ENCODE measurements around the gene TREML1. TPM values are rescaled to one million over a fixed set of nuclear protein-coding genes. Genes with fewer than 3 reads are reported as not detected.

The TREML1 gene
- polyA plus RNA-seq, 1 of the 3 experiments (the other 2 are of a cell fraction) = not detected

DNA sequence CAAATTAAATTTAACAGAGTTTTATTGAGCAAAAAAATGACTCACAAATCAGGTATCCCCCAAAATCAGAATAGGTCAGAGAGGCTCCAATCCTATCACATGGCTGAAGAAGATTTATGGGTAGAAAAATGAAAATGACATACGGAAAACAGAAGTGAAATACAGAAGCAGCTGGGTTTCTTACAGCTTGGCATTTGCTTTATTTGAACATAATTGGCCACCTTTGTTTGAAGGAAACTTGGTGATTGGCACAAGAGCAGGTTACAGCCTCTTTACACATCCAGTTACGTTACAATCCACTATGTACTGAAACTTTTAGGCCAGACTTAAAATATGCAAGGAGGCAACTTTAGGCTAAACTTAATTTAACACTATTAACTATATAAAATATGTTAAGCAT is 20.5 kb upstream of the TREML1 start:
- no peaks in the 10 kb centered on the region for H3K9me3 ChIP-seq
- TF ChIP-seq NFIC (IDR thresholded peaks at IDR 0.05; ENCODE audit: borderline replicate concordance) = no peak
- no peak for TF ChIP-seq GABPA (IDR thresholded peaks at IDR 0.05; ENCODE audit: low read depth)
- no peak for TF ChIP-seq FOSL2 (IDR thresholded peaks at IDR 0.05; ENCODE audit: borderline replicate concordance, low read depth)
- no peak for TF ChIP-seq CHD2 (IDR thresholded peaks at IDR 0.05; ENCODE audit: low read length, partially characterized antibody)
- no peak overlapping the region for H3K9ac ChIP-seq
- ChIA-PET POLR2A (no interaction called here), CTCF (no interaction called here)
- no peak overlapping the region for H3K4me3 ChIP-seq (ENCODE audit: low read depth in 2 of 2, low read length in 1 of 2)
- H4K20me1 ChIP-seq (ENCODE audit: insufficient read depth) = no peaks in the 10 kb centered on the region
- no peak overlapping the region for H3K27ac ChIP-seq (ENCODE audit: low read depth in 2 of 2, low read length in 1 of 2)
- no peaks in the 10 kb centered on the region for H3K4me1 ChIP-seq (ENCODE audit: control insufficient read depth in 1 of 2, insufficient read depth in 2 of 2, low read depth in 1 of 2, low read length in 1 of 2)
- no peaks in the 10 kb centered on the region for H3K79me2 ChIP-seq (ENCODE audit: insufficient read depth)
- H3K27me3 ChIP-seq (ENCODE audit: insufficient read depth) = no peaks in the 10 kb centered on the region; the same call in 1 of the 2 replicates
- no peaks in the 10 kb centered on the region for H3K36me3 ChIP-seq (replicated peaks in 1 of 2; ENCODE audit: control insufficient read depth in 1 of 2, insufficient read depth in 2 of 2, low read length in 1 of 2)
- H2AFZ ChIP-seq (ENCODE audit: low read depth) = no peak overlapping the region
- no peak for DNase-seq
- no peak overlapping the region for H3K4me2 ChIP-seq
- H3K9me2 ChIP-seq = no peaks in the 10 kb centered on the region
- WGBS (ENCODE audit: low lambda C conversion rate) = 28% methylated on average over 2 of the region's 2 CpGs
- no peaks in the 10 kb centered on the region for H3F3A ChIP-seq (replicated peaks; ENCODE audit: insufficient read depth)

GRCh38 chr6:41171908-41172307 is 17.8 kb upstream of the TREML1 start:
- Histone ChIP-seq H3K27me3 (ENCODE audit: insufficient read depth) (no peaks in the 10 kb centered on the region; the same call in 1 of the 2 replicates), H3F3A (replicated peaks; ENCODE audit: insufficient read depth) (no peaks in the 10 kb centered on the region), H3K4me1 (ENCODE audit: control insufficient read depth in 1 of 2, insufficient read depth in 2 of 2, low read depth in 1 of 2, low read length in 1 of 2) (no peaks in the 10 kb centered on the region), H3K4me3 (ENCODE audit: low read depth in 2 of 2, low read length in 1 of 2) (no peak overlapping the region), H3K9me2 (no peaks in the 10 kb centered on the region), H3K79me2 (ENCODE audit: insufficient read depth) (no peaks in the 10 kb centered on the region), H3K27ac (ENCODE audit: low read depth in 2 of 2, low read length in 1 of 2) (no peak overlapping the region), H2AFZ (ENCODE audit: low read depth) (no peak overlapping the region), H3K4me2 (no peak overlapping the region), H3K9ac (no peak overlapping the region), H3K36me3 (replicated peaks in 1 of 2; ENCODE audit: control insufficient read depth in 1 of 2, insufficient read depth in 2 of 2, low read length in 1 of 2) (no peaks in the 10 kb centered on the region), H4K20me1 (ENCODE audit: insufficient read depth) (no peaks in the 10 kb centered on the region), H3K9me3 (no peaks in the 10 kb centered on the region)
- 6% methylated on average over 3 of the region's 3 CpGs for WGBS (ENCODE audit: low lambda C conversion rate)
- TF ChIP-seq IRF3 (IDR thresholded peaks at IDR 0.05; ENCODE audit: low read depth, low read length) (no peak), FOXM1 (IDR thresholded peaks at IDR 0.05; ENCODE audit: low read depth) (no peak), EP300 (IDR thresholded peaks at IDR 0.05; ENCODE audit: borderline replicate concordance in 1 of 2, low read depth in 1 of 2, low read length in 1 of 2) (no peak), EZH2phosphoT487 (IDR thresholded peaks at IDR 0.05; ENCODE audit: borderline replicate concordance, low read depth) (no peak), MAX (IDR thresholded peaks at IDR 0.05; ENCODE audit: low read depth) (no peak), ELF1 (IDR thresholded peaks at IDR 0.05) (no peak), NFIC (IDR thresholded peaks at IDR 0.05; ENCODE audit: borderline replicate concordance) (no peak), TAF1 (IDR thresholded peaks at IDR 0.05; ENCODE audit: borderline replicate concordance, low read depth, low read length) (no peak), USF1 (IDR thresholded peaks at IDR 0.05; ENCODE audit: borderline replicate concordance, low read depth) (no peak), RXRA (IDR thresholded peaks at IDR 0.05; ENCODE audit: borderline replicate concordance, low read depth) (no peak), PBX3 (IDR thresholded peaks at IDR 0.05) (no peak), FOSL2 (IDR thresholded peaks at IDR 0.05; ENCODE audit: borderline replicate concordance, low read depth) (no peak), TEAD4 (IDR thresholded peaks at IDR 0.05; ENCODE audit: borderline replicate concordance, insufficient read depth) (no peak), POLR2AphosphoS5 (IDR thresholded peaks at IDR 0.05; ENCODE audit: low read depth, low read length) (no peak), NRF1 (IDR thresholded peaks at IDR 0.05; ENCODE audit: low read depth, low read length) (no peak), RCOR1 (IDR thresholded peaks at IDR 0.05; ENCODE audit: low read length) (no peak), TCF12 (IDR thresholded peaks at IDR 0.05) (no peak), JUND (IDR thresholded peaks at IDR 0.05) (no peak)
- POLR2A ChIA-PET = no interaction called here
- CTCF ChIA-PET = no interaction called here
- no peak for DNase-seq
